PC-9 (cell line): Measurements from ENCODE around the gene PJA2.

ENCODE experiments used
- CTCF ChIP-seq: fragments of 200-600 bp; sonication (generic); conservative IDR thresholded peaks from 2 replicates; pipeline ENCODE4 v1.6.1; 2017; ENCODE audit warnings: mixed run types, antibody characterized with exemption, mild to moderate bottlenecking, moderate library complexity
- EZH2 ChIP-seq: fragments of 200-600 bp; sonication (generic); IDR thresholded peaks from 2 replicates; pipeline ENCODE4 v1.8.0; 2017; ENCODE audit warnings: antibody characterized with exemption, low read depth

- TF ChIP-seq CTCF (no peak), EZH2 (no peak)
Measured at GRCh38 chr5:109328626-109329025, 81.1 kb downstream of the PJA2 start.
